ENCODE measurements around the gene SPRED3.
A peak's percentile ranks its signal among the peaks of the same experiment; 100 is the strongest.
"Not testable (repeated sequence)": the region's sequence is repeated elsewhere in the genome, so short reads cannot be mapped to it uniquely, and the experiment has no call there.

SPRED3 gene

DNA sequence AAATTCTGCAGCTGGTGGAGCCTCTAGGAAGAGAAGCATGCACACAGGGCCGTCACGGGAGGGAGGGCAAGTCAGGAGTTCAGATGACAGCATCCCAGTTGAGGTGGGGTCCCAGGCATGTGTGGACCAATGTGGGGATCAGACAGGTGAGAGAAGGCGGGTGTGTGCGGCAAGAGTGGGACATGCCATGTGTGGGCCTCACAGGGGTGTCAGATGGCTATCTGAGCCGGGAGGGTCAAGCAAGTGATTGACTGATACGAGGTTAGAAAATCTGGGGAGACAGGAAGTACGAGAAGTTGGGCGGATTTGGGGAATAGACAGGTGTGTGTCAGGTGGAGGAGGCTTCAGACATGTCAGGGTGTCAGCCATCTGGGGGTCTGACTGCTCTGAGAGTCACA is 28.6 kb downstream of the SPRED3 start:
- no peak for DNase-seq (ENCODE audit: low read depth in 3 of 3)

DNA sequence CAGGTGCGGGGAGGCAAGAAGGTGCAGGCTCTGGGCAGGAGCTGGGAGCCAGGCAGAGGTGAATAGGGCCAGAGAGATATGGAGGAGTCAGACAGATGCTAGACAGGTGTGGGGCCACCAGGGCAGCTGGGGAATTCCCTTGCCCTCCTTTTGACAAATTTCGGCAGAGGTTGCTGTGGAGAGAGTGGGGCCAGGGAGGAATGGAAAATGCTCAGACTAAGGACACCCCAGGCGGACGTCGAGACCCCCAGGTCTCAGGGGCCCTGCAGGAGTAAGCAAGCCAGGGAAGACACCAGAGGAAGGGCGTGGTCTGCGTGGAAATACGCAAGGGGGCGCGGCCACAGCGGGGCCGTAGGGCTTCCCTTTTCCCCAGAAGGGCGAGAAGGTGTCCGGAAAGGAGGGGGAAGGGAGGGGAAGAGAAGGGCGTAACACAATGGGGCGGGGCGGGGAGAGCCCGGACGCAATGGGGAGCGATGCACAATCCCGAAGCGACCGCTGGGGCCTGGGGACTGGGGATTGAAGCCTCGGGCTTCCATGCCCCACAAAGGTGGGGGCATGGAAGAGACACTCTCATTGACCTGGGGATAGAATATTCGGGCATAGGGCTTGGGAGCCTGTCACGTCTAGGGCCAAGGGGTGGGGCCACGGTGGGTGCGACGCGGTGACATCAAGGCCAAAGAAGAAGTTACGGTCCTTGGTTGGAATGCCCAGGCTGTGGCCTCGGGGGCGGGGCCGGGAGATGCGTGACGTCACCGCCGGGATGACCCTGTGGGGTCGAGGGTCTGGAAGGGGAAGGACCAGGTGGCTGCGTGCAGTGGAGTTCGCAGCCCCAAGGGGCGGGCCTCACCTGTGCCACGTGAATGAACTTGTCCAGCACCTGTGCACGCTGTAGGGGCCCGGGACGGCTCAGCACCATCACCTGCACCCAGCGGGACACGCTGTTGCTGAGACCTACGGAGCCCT is 29.3 kb downstream of the SPRED3 start:
- DNase-seq (ENCODE audit: low read depth in 3 of 3) = peak in 1 of 3 experiments; percentile 35

DNA sequence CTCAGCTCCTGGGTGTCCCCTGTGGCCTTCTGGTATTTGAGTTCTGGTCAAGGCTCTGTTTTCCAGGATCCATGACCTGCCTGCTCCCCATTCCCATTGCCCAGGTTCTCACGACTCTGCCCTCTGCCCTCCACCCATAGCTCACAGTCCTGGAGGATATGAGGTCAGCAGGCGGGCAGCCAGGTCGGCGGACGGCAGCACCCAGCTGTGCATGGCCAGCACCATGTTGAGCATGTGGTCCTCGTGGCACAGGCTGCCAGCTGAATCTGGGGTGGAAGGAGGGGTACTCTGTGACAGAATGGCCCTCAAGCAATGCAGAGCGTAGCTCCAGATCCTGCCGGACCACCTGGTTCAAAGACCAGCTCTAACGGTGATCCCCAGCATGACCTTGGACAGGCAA is 32.4 kb downstream of the SPRED3 start:
- DNase-seq (ENCODE audit: low read depth in 3 of 3) = no peak

DNA sequence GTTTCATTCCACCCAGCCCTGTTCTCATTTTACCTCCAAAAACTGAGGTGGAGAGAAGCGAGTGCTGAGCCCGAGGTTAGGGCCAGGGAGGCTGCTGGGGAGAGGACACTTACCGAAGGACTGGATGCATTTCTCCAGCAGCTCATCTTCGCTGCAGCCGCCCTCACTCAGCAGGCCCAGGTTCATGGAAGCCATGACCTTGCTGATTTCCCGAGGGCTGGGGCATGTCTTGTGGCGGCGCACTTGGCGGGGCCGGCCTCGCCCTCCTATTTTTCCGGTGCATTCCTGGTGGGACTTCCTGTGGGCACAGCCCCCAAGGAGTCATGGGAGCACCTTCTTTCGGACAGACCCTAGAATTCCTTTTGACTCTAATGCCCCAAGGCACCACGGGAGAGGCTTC is 33.4 kb downstream of the SPRED3 start:
- DNase-seq (ENCODE audit: low read depth in 3 of 3) = no peak

DNA sequence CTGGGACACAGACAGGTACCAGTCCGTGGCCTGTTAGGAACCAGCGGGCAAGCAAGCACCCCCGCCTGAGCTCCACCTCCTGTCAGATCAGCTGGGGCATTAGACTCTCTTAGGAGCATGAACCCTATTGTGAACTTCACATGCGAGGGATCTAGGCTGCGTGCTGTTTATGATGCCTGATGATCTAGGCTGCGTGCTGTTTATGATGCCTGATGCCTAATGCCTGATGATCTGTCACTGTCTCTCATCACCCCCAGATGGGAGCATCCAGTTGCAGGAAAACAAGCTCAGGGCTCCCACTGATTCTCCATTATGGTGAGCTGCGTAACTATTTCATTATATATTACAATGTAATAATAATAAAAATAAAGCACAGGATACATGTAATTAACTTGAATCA is 33.9 kb downstream of the SPRED3 start:
- DNase-seq (ENCODE audit: low read depth in 3 of 3) = no peak

DNA sequence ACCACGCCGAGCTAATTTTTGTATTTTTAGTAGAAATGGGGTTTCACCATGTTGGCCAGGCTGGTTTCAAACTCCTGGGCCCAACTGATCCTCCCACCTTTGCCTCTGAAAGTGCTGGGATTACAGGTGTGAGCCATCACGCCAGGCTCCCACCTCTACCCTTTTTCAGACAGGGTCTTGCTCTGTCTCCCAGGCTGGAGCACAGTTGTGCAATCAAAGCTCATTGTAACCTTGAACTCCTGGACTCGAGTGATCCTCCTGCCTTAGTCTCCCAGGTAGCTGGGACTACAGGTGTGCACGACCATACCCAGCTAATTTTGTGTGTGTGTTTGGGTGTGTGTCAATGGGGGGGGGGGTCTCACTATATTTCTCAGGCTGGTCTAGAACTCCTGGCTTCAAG is 35.8 kb downstream of the SPRED3 start:
- DNase-seq (ENCODE audit: low read depth in 3 of 3) = no peak

DNA sequence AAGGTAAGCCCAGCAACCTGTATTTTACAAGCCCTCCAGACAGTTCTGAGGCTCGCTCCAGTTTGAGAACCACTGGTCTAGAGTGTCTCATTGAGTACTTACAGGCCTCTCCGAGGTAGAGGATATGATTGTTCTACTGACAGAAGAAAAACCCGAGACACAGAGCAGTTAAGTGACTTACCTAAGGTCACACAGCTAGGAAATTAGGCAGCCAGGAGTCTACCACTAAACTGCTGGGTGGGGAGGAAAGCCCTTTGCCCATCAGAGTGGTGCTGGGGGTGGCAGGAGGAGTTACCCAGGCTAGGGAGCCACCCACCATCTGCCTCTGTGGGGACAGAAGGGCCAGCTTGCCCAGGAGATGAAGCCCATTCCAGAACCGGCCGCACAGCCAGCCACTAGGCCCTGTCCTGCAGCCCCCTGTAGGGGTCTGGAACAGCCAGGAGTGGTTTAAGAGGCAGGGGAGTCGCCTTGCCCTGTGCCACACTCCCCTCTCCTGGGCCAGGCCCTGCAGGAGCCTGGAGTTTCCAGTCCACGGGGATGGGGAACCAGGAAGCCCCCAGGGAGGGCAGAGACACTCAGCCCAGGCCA is 36.8 kb downstream of the SPRED3 start:
- DNase-seq (ENCODE audit: low read depth in 3 of 3) = no peak

DNA sequence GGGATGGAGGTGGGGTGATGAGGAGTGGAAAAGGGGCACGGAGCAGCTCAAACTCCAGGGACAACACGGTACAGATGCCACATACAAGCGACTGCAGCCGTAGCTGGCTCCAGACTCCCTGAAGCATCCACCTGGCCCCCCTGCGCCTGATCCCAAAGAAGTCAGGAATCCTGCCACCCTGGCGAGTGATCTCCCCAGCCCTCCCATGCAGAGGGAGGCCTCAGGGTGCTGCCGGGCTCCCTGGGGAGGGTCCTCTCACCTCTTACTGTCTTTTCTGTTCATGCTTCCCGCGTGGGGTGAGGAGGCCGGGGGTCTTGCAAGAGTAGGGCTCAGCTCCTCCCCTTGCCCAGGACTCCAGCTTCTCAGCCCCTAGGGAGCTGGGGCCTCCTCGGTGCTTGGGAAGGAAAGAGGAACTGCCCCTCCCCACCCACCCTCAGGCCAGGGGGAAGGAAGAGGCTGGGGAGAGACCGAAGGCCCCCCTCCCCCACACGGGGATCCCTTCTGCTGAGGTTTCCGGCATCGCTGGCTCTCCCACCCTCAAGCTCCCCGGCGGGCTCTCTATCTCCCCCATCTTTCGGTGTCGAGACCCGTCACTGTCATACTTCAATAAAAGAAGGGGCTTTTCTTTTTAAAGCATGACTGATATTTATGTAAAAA is 37.4 kb downstream of the SPRED3 start, which contains the start of gene RASGRP4:
RASGRP4 (minus strand) TSS at position 410 of the 657 bp plus-strand sequence; CDS start at position 282, 128 bp downstream.
- no peak for DNase-seq (ENCODE audit: low read depth in 3 of 3)

DNA sequence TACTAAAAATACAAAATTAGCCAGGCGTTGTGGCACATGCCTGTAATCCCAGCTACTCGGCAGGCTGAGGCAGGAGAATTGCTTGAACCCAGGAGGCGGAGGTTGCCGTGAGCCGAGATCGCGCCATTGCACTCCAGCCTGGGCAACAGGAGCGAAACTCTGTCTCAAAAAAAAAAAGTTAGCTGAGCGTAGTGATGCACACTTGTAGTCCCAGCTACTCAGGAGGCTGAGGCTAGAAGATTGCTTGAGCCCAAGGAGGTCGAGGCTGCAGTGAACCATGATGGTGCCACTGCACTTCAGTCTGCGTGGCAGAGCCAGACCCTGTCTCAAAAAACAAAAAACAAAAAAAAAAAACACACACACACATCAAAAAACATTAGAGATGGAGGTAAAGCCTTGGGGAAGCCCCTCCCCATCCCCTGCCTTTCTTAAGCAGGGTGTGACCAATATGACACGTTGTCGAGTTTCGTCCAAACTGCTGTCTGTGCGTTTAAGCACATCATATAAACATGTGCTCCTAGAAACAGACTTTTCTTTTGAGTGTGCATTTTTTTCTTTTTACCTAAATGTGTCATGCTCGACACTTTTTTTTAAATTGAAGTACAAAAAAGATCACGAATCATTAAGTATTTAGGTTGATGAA is 38.7 kb downstream of the SPRED3 start:
- DNase-seq (ENCODE audit: low read depth in 3 of 3) = not testable (repeated sequence)

DNA sequence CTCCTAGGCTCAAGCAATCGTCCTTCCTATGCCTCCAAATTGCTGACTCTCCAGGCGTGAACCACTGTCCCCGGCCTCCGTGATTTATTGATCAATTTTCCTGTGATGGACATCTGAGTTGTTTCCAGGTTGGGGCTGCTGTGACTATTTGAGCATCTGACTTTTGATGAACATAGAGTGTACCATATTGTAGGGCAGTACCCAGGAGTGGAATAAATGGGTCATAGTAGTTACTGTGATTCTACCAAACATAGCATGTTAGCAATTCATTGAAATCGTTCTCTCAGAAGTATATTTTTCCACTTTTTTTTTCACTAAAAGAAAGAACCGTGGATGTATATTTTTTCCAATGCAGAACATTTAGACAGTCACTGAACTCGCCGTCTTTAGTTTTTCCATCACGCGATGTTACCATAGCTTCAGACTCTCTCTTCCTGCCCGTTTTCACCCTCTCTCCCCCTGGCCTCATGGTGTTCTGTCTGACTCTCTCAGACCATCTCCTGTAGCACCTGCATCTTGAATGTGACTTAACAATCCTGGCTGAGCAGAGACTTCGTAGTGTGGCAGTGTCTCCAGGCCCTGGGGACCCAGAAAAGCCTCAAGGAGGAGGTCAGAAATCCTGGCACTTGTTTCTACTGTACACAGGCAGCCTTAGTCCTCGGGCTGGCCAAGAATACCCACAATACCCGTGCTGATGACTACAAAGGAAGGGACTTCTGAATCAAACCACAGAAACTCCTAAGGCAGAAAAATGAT is 40.7 kb downstream of the SPRED3 start:
- no peak for DNase-seq (ENCODE audit: low read depth in 3 of 3)

DNA sequence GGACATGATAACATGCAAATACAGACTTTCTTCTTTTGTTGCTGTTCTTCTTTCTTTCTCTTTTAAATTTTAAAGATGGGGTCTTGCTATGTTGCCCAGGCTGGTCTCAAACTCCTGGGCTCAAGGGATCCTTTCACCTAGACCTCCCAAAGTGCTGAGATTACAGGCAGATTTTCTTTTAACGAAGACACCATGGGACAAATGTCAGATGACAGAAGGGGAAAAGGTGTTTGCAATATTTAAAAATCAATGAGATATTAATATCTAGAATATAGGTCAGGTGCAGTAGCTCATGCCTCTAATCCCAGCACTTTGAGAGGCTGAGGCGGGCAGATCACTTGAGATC is 41.3 kb downstream of the SPRED3 start:
- DNase-seq (ENCODE audit: low read depth in 3 of 3) = no peak

DNA sequence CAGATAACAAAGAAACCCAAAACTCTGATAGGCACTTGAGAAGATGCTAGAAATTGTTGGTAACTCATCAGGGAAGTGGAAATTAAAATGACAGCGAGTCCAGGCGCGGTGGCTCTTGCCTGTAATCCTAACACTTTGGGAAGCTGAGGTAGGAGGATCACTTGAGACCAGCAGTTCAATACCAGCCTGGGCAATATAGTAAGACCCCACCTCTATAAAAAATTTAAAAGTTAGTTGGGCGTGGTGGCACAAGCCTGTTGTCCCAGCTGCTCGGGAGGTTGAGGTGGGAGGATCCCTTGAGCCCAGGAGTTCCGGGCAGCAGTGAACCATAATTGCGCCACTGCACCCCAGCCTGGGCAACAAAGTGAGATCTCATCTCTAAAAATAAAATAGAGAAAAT is 42.4 kb downstream of the SPRED3 start:
- DNase-seq (ENCODE audit: low read depth in 3 of 3) = no peak

DNA sequence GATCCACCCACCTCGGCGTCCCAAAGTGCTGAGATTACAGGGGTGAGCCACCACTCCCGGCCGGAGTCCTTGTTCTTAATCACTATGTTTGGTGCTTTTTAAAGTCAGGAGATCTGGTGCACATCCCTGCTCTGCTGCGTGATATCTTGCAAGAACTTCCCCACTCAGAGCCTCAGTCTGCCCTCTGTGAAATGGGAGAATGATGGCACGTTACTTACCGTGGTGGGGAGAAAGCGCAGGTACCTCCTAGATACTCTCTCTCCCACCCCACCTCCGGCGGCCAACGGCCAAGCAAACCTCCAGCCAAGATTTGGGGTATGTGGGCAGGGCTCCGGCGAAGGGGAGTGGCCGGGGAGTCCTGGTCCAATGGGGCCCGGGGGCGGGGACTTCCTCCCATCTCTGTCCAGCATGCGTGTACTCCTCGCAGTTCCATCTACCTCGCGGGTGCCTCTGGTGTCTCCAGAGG is 44.8 kb downstream of the SPRED3 start, which contains the start of gene RYR1:
RYR1 (plus strand) TSS at position 424 of the 466 bp plus-strand sequence. CDS start 139 bp downstream, outside the sequence.
- peak in 1 of 3 experiments; percentile 10 for DNase-seq (ENCODE audit: low read depth in 3 of 3)

DNA sequence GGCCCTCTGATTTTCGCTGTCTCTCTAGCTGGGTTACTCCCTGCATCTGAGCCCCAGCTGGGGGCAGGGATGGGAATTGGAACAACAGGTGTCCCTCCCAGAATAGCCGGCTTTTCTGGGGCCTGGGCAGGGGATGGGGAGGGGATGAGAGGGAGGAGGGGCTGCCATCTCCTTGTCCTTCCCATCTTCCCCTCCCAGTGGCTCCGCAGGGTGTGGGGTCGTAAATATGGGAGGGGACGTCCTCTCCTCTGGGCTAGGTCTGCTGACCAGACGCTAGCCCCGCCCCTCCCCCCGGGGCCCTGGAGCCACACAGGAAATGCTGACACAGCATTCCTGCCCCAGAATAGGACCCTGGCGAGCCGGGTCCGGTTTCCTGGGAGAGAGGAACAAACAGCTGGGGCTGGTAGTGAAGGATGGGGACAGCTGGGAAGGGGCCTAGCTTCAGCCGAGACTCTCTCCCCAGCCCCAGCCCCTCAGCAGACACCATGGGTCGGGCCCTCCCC is 46.1 kb downstream of the SPRED3 start:
- no peak for DNase-seq (ENCODE audit: low read depth in 3 of 3)

DNA sequence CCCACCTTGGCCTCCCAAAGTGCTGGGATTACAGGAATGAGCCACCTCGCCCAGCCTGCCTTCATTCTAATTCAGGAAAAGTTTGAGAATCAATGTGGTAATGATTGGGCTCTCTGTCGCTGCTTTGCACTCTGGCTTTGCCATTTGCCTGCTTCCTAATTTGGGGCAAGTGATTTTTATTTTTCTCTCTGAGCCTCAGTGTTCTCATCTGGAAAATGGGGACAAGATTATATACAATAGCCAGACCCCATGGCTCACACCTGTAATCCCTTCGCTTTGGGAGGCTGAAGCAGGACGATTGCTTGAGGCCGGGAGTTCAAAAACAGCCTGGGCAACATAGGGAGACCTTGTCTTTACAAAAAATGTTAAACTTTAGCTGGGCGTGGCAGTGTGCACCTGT is 48.8 kb downstream of the SPRED3 start:
- no peak for DNase-seq (ENCODE audit: low read depth in 3 of 3)

DNA sequence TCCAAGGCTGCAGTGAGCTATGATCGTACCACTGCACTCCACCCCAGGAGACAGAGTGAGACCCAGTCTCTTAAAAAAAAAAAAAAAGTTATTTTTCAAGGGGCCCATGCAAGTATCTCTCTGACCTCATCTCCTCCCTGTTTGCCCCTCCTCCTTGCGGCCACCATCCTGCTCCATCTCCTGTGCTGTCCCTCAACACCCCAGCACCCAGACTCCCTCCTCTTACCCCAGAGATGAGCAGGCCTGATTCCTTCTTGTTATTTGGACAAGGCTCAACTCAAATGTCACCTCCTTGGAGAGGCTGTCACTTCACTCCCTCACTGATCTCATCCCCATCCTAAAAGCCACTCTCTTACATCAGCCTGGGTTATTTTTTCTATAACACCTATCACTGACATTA is 49.4 kb downstream of the SPRED3 start:
- DNase-seq (ENCODE audit: low read depth in 3 of 3) = no peak

DNA sequence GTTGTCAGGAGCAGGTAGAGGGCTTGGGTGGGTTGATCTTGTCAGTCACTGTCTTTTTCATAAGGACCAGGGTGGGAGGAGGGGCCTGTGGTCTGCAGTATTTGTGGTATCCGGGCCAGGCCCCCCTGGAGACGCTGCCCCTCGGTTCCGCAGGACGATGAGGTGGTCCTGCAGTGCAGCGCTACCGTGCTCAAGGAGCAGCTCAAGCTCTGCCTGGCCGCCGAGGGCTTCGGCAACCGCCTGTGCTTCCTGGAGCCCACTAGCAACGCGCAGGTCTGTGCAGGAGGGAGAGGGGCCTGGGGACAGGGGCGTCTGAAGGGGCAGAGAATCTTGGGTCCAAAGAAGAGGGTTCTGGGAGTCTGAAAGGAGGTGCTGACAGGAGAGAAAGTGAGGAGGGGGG is 52.1 kb downstream of the SPRED3 start:
- no peak for DNase-seq (ENCODE audit: low read depth in 3 of 3)

DNA sequence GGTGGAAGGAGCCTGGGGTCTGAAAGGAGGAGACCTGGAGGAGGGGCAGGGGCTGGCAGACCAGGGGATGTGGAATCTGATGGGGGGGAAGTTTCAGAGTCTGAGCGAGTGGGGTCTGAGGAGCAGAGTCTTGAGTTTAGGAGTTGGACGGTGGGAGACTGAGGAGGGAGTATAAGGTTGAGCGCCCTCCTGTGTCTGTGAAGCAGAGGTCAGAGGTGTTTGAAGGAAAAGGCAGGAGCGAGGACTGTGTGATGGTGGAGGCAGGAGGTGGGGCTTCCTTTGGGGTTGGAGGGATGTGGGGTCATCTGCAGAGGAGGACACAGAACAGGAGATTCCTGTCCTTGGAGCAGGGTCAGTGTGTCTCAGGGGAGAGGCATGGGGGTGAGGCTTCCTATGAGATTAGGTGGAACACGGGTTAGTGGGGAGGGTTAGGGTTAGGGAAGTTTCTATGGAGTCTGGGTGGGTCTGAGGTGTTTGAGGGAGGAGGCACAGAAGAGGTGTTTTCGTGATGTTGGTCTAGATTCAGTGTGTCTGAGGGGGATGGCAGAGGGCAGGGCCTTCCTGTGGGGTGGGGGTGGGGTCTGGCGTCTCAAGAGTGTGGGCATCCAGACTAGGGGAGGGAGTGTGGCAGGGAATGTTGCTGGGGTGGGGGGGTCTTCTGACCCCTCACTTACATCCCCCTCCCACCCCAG is 53.3 kb downstream of the SPRED3 start:
- DNase-seq (ENCODE audit: low read depth in 3 of 3) = no peak

DNA sequence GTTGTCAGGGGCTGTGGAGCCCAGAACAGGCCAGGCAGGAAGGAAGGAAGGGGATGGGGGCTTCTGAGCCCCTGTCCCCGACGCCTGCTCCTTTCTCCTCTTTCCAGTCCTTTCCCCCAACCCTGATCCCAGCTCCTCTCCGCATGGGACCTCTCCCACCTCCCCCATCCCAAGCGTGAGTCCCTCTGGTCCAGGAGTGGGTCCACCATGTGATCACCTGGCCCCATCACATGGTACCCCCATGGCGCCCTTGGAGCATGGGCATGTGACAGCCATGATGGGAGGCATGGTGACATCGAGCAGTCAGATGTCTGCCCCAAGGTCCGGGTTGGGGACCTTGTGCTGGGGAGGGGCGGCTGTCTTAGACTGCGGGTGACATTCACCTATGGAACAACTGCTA is 54.2 kb downstream of the SPRED3 start:
- no peak for DNase-seq (ENCODE audit: low read depth in 3 of 3)

DNA sequence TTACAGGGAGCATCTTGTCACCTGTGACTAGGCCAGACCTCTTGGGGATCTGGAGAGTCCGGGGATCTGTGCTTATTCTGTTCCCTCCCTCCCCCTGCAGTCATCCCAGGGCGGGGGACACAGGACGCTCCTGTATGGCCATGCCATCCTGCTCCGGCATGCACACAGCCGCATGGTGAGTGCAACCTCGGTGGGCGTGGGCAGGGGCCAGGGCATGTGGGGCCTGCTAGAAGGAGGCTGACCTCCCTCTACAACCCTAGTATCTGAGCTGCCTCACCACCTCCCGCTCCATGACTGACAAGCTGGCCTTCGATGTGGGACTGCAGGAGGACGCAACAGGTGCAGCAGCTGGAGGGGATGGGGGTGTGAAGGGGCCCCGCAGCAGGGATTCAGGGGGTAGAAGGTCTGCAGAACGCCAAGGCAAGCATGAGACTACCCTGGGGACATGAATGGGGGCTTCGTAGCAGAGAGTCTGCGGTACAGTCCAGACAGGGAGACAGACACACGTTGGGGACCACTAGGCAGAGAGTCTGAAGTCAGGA is 55.0 kb downstream of the SPRED3 start:
- DNase-seq (ENCODE audit: low read depth in 3 of 3) = no peak
